Stimulated activated CD8-positive, alpha-beta memory T cell treated with anti-CD3 and anti-CD28 coated beads, Interleukin-15, amount 100 ng/mL, for 48 hours (primary cell): ENCODE results near the gene PAPOLA.
"Not testable (repeated sequence)": the region's sequence is repeated elsewhere in the genome, so short reads cannot be mapped to it uniquely, and the experiment has no call there.

Source experiments
- DNase-seq, 2 donors: peaks; one replicate each; pipeline ENCODE4 v3.0.0-alpha.2; 2020; ENCODE audit warnings: low read depth in 2 of 2

PAPOLA gene

DNA sequence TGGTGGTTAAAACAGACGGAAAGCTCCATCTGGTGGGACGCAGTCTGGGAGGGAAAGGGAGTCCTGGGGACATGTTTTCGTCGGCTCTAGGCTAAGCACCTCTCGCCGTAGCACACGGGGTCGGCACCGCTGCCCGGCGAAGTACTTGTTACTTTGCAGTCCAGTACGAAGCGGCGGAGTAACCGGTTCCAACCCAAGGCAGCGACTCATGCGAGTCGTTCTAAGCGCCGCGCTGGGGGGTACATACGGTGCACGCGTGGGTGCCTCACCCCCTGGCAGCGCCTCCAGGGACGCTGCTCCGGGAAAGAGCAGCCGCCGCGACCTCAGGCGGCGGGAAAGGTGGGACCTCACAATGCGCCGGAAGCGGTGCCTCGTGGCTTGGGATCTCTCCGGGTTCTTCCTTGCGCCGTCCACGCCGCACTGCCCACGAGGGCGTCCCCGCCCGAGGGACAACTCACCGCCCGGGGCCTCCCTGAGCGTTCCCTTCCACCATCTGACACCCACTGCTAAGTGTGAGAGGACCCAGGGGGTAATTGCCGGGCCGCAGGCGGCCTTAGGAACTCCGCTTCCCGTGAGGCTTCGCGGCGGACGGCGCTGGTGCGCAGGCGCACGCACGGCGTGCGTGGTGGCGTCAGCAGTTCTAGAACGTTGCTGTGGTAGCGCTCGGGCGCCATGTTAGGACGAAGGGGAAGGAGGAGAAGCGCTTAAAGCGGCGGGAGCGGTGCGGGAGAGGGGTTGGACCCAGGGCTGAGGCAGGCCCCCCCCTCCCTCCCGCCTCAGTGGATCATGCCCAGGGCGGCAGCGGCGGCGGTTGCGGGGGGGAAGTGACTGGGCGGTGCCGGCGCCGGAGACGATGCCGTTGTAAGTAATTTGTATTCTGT lies at the start of gene PAPOLA:
Gene PAPOLA (plus strand): TSS at position 643 of the 881 bp plus-strand sequence. CDS start 211 bp downstream, at position 854.
- DNase-seq = peak; percentile 92 to 94

GRCh38 chr14:96452684-96453083 lies 49.5 kb upstream of the PAPOLA start:
- DNase-seq = no peak

DNA sequence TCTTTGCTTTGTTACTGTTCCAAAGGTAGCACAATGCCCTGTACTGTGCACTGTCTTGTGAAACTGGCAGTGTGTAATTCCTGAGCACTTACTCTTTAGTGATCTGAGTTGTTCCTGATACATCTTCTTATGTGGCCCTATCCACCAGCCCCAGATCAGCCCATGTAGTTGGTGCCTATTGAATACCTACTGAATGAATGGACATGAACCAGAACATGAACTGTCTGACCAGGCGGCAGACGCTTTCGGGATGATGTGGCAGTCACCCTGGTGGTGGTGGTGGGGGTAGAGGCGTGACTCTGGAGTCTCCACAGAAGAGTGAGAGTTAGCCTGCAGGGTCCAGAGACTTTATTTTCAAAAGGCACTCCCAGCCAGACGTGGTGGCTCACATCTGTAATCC lies 46.6 kb upstream of the PAPOLA start:
- DNase-seq = no peak

DNA sequence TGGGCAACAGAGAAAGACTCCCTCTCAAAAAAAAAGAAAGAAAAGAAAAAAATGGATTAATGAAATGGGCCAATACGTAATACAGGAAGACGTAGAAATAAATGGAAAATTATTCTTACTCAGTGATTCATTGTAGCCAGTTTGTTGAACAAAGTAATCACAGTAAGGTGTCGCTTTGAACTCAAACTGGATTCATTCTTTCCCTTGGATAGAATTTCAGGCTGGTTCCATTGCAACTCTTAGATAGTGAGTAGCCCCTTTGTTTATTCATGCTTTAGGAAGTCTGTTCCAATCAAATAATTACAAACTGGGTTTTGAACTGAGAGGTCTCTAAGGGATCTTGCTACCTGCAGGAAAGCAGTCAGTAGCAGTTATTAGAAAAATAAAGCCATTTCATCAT lies 42.3 kb upstream of the PAPOLA start:
- DNase-seq = no peak

GRCh38 chr14:96461950-96462798 lies 40.0 kb upstream of the PAPOLA start:
- DNase-seq = no peak

GRCh38 chr14:96464136-96464535 lies 38.0 kb upstream of the PAPOLA start:
- no peak for DNase-seq

- DNase-seq = no peak
These were observed 35.3 kb upstream of the PAPOLA start for GRCh38 chr14:96466918-96467317.

GRCh38 chr14:96470331-96470730 lies 31.9 kb upstream of the PAPOLA start:
- DNase-seq = no peak

DNA sequence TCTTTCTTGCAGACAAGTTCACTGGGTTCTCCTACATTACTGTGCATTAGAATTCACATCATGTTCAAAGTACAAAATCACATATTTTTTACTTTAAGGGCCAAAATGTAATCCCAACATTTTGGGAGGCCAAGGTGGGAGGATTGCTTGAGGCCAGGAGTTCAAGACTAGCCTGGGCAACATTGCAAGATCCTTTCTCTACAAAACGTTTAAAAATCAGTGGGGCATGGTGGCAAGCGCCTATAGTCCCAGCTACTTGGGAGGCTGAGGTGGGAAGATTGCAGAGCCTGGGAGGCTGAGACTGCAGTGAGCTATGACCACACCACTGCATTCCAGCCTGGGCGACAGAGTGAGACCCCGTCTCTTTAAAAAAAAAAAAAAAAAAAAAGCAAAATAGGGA lies 31.2 kb upstream of the PAPOLA start:
- DNase-seq = not testable (repeated sequence)

DNA sequence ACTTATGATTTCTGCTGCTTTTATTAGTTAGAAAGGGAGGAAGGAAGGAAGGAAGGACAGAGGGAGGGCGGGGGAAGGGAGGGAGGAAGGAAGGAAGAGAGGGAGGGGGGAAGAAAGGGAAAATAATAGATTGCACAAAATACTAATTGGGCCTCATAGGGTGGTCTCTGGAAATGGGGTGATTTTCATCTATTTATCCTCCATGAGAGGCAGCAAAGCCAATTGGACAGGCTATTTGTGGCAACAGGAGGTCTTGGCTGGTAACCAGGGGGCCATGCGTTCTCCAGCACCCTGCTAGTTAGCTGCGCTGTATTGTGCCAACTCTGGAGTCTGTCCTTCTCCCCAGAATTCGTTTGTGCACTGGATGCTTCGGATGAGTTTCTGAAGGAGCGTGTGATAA lies 24.1 kb upstream of the PAPOLA start:
- no peak for DNase-seq

DNA sequence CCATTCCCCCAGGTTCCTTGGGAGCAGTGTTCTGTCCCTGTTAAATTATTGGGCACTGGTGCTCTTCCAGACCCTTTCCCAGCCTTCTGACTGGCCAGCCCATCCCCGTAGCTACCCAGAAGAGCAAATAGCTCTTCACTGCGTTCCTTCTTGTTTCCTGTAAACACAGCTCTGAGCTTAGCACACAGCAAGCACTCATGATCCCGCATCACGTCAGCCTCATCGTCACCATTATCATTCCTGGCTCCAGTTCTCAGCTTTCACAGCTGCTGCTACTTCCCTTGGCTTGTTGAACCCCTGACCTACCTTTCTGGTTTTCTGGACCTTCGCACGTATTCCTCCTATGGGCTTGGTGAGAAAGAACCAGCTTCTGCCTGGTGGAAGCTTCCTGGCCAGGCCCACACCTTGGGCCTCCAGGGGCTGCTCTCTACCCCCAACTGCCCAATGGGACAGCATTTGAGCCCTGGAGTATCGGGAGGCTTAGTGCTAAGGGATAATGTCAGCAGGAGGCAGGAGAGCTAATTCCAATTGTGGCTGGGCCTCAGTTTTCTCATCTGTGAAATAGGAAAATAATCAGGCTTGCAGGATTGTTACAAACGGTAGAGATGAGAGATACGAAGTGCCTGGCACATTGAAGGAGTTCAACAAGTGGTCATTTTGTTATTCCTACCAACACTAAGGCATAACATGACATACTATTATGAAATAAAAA lies 22.6 kb upstream of the PAPOLA start:
- no peak for DNase-seq

GRCh38 chr14:96481731-96482314 lies 20.4 kb upstream of the PAPOLA start:
- DNase-seq = no peak

DNA sequence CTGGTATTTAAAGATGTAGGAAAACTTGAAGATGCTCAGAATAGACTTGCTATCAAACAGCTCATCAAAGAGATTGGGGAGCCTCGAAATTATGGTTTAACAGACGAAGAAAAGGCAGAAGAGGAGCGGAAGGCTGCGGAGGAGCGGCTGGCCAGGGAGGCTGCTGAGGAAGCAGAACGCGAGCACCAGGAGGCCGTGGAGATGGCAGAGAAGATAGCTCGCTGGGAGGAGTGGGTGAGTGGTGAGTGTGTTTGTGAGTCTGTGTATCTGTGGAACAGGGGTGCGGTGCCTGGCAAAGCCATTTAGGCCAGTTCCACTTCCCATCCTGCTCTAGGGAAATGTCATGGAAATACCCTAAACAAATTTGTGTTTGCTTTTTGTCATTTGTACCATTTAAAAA lies 19.2 kb upstream of the PAPOLA start:
- DNase-seq = no peak

- DNase-seq = no peak
These were observed 17.8 kb upstream of the PAPOLA start for GRCh38 chr14:96484399-96484798.

DNA sequence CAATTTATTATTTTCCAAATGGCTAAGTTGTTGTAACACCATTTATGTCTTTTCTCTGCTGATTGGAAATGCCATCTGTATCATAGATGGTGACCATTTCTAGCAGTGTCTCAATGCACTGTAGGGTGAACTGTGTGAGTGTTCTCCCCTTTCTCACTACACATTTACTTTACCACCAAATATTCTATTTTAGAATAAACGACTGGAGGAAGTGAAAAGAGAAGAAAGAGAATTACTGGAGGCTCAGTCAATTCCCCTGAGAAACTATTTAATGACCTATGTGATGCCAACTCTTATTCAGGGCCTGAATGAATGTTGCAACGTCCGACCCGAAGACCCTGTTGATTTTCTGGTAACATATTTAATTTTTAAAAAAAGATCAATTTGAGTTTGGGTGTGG lies 15.5 kb upstream of the PAPOLA start:
- DNase-seq = no peak

GRCh38 chr14:96489327-96489726 lies 12.9 kb upstream of the PAPOLA start:
- DNase-seq = no peak

DNA sequence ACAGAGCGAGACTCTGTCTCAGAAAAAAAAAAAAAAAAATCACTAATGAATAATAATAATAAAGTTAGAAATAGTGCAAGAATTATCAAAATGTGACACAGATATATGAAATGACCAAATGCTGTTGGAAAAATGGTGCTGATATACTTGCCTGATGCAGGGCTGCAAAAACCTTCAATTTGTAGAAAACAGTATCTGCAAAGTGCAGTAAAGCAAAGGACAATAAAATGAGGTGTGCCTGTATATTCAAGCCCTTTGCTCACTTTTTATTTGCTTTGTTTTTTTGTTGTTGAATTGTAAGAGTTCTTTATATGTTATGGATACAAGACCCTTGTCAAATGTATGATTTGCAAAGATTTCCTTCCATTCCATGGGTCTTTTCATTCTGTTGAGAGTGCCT lies 9.0 kb upstream of the PAPOLA start:
- DNase-seq = no peak

GRCh38 chr14:96494331-96494730 lies 7.9 kb upstream of the PAPOLA start:
- DNase-seq = no peak

DNA sequence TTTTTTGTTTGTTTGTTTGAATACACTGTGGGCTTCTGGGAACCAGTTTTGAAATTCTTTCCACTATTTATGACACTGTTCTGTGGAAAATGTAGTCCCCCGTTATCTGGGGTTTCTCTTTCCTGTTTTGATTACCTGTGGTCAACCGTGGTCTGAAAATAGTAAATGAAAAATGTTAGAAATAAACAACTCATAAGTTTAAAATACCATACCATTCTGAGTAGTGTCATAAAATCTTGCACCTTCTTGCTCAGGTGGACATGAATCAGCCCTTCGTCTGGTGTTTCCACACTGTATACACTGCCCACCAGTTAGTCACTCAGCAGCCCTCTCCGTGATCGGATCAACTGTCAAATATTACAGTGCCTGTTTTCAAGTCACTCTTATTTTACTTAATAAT lies 5.1 kb upstream of the PAPOLA start:
- no peak for DNase-seq

GRCh38 chr14:96497586-96497985 lies 4.6 kb upstream of the PAPOLA start:
- no peak for DNase-seq

DNA sequence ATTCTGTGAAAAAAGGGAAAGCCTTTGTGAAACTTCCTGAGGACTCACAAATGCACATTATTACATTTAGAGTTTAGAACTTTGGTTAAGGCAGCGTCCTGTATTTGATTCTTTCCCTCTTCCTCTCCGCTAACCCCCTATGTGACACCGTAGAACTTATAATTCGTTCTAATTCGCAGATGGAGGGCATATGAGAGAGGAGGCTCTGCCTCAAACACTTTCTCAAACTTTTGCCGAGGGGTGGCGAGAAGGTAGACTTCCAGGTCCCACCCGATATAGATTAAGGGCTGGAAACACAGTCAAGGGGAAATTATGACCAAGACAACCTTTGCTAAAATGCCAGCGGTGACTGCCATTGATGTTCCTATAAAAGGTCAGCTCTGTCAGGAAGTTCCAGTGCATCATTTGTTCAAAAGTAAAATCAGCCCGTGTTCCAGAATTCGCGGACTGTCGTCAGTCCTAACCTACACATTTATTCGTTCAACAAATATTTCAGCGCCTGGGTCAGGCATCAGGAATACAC lies 904 bp upstream of the PAPOLA start:
- DNase-seq = no peak
